Ovary (tissue), 9 donors: ENCODE measurements around the gene HIBADH. TPM values are rescaled to one million over a fixed set of nuclear protein-coding genes. Genes with fewer than 3 reads are reported as not detected.

Source experiments
- DNase-seq, 5 donors: peaks; one replicate each; pipeline ENCODE4 v3.0.0-alpha.2; 2019 to 2020
- H3K27ac ChIP-seq, 2 donors: fragments of 200-600 bp; one replicate each; pipeline versions ENCODE4 v1.5.1 to v1.8.0; 2019 to 2022
- H3K27me3 ChIP-seq: fragments of 200-600 bp; one replicate; pipeline ENCODE4 v1.8.0; 2022
- H3K36me3 ChIP-seq: fragments of 200-600 bp; sonication (generic); one replicate; pipeline ENCODE4 v1.5.1; 2019
- H3K4me1 ChIP-seq: one replicate; pipeline ENCODE4 v1.8.1; 2013; ENCODE audit warnings: mild to moderate bottlenecking, moderate library complexity; ENCODE audit not compliant: insufficient read depth
- H3K4me3 ChIP-seq: fragments of 200-600 bp; sonication (generic); one replicate; pipeline ENCODE4 v1.5.1; 2017
- H3K9me3 ChIP-seq, 2 donors: fragments of 200-600 bp in 1 of 2; sonication (generic) in 1 of 2; one replicate each; pipeline versions ENCODE4 v1.5.1 to v1.8.1; 2013 to 2019; ENCODE audit warnings: mild to moderate bottlenecking in 1 of 2, moderate library complexity in 1 of 2
- EP300 ChIP-seq: sonication (generic); formaldehyde crosslinking; IDR thresholded peaks from one replicate; pipeline ENCODE4 v1.6.1; 2017; ENCODE audit warnings: antibody characterized with exemption
- POLR2A ChIP-seq: fragments of 450-650 bp; IDR thresholded peaks from one replicate; pipeline ENCODE4 v1.6.1; 2017; ENCODE audit warnings: antibody characterized with exemption, mild to moderate bottlenecking, moderate library complexity
- WGBS, 3 donors: extraction: QIAGEN DNeasy Blood & Tissue Kit in 1 of 3; methylation state at CpG; one replicate each; pipeline versions ENCODE4 v1.1.5 to v1.1.7; 2013 to 2017; 5-methylcytosine and 5-hydroxymethylcytosine counted together
- intact Hi-C, 4 donors: fragments of 100-400 bp; cut with DNase I; formaldehyde crosslinking; loops; one replicate each; pipeline versions ENCODE4 v1.11.0 to v1.15.1; 2022 to 2023
- polyA plus RNA-seq, 2 donors: library from polyadenylated mRNA; stranded (reverse); fragments of 200-250 nt in 1 of 2; fragments of 350-450 nt in 1 of 2; fragmentation: Illumina TruSeq in 1 of 2; extraction: RNeasy Lipid Tissue Mini Kit (QIAGEN cat#74804) in 1 of 2; gene quantifications; one replicate each; pipeline ENCODE4 v1.2.3, GENCODE V29; 2013 to 2014
- total RNA-seq, 7 donors: library from RNA; depleted of rRNA in 2 of 7; stranded (reverse); fragments of >200 nt in 2 of 7; fragmentation: NEBNext Ultra II Directional in 3 of 7; extraction: Animal tissue kit (Norgen Biotek cat#: 25700) in 3 of 7; gene quantifications; one replicate each; pipeline versions ENCODE4 v1.1.0 to v1.2.4, GENCODE V29; 2016 to 2023
- TF ChIP-seq, protein P1 (sequence below), 3 donors: fragments of 450-650 bp in 2 of 3; fragments of 200-600 bp in 1 of 3; IDR thresholded peaks; one replicate each; pipeline versions ENCODE4 v1.5.1 to v1.8.0; 2016 to 2022; ENCODE audit warnings: antibody characterized with exemption in 3 of 3, mild to moderate bottlenecking in 1 of 3
- donor health status: DM: no; HTN: no; CAD: no; lungs with moderate emphysema.
- donor health status: DM: no; HTN: no; CAD: no.
- donor health status: Bipolar disorder and iron deficiency.
- donor health status: DM: yes; HTN: yes; CAD: no.
- donor health status: DM: no; HTN: no; CAD: no.
- donor health status: DM: yes; HTN: yes; CAD: no.

The HIBADH gene
- total and polyA plus RNA-seq, 9 donors = 24.4 to 76.0 (median 36.9) TPM

DNA sequence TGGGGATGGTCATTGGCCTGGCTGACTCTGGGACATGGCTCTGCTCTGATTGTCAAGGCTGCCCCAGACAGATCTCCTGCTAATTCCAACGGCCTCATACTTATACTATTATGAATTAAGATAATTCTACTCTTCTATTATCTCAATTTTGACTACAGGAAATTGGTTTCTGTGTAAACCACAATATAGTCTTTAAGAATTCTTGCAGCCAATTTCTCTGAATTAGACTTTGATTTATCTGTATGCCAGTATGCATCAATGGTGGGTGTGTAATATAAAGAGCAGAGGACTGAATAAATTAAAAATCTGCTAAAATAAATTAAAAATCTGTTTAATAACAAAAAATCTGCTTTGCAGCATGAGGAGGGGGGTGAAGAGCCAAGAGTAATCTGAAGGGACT is 27.0 kb downstream of the HIBADH start:
- intact Hi-C loops = no loop called here
- TF ChIP-seq POLR2A = no peak
- no peak for TF ChIP-seq EP300
- TF ChIP-seq, protein P1, sequence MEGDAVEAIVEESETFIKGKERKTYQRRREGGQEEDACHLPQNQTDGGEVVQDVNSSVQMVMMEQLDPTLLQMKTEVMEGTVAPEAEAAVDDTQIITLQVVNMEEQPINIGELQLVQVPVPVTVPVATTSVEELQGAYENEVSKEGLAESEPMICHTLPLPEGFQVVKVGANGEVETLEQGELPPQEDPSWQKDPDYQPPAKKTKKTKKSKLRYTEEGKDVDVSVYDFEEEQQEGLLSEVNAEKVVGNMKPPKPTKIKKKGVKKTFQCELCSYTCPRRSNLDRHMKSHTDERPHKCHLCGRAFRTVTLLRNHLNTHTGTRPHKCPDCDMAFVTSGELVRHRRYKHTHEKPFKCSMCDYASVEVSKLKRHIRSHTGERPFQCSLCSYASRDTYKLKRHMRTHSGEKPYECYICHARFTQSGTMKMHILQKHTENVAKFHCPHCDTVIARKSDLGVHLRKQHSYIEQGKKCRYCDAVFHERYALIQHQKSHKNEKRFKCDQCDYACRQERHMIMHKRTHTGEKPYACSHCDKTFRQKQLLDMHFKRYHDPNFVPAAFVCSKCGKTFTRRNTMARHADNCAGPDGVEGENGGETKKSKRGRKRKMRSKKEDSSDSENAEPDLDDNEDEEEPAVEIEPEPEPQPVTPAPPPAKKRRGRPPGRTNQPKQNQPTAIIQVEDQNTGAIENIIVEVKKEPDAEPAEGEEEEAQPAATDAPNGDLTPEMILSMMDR (IDR thresholded peaks at IDR 0.05) = no peak
- no peaks in the 10 kb centered on the region for H3K36me3 ChIP-seq
- H3K4me1 ChIP-seq = peaks cover 5% of the 10 kb centered on the region
- WGBS, 3 donors = 50 to 82% (median 67%) methylated on average over 1 of the region's 1 CpG
- no peaks in the 10 kb centered on the region for H3K27me3 ChIP-seq
- no peak for DNase-seq
- no peak overlapping the region for H3K27ac ChIP-seq
- H3K9me3 ChIP-seq = no peaks in the 10 kb centered on the region
- H3K4me3 ChIP-seq = no peak overlapping the region

DNA sequence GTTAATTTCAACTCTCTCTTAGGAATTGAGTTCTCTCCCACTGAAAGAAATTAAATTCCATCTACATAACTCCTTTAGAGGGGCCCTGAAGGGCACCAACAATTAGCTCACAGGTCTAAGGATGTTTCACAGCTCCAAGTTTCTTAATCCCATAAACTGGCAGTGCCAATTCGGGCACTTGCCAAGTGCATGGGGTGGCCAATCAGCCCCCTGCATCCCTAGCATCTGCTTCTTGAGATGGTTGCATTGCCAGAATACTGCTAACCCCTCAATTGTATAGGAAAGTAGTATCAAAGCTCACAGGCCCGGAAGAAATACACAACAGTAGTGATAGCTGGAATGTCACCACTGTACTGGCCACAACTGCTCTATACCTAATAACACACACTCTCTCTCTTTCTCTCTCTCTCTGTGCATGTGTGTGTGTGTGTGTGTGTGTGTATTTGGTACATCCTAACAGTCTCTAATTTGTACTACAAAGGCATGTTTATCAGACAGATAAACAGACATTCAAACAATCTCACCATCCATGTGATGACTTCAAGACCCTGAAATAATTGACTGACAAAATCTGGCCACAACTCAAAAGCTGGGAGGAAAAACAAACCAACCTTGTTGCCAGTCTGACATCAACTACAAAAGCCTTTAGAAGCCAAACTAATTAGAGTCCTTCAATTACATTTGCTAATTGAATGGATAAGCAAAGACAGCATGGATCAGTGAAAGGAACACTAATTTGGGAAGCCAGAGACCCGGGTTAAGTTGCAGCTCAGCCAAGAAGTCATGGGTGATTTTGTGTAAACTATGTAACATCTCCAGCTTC is 27.8 kb downstream of the HIBADH start:
- 77 to 80% (median 79%) methylated on average over 3 of the region's 3 CpGs for WGBS, 3 donors
- TF ChIP-seq EP300 (no peak), POLR2A (no peak)
- TF ChIP-seq, protein P1 (IDR thresholded peaks at IDR 0.05) = no peak
- Histone ChIP-seq H3K36me3 (no peaks in the 10 kb centered on the region), H3K4me1 (peaks cover 5% of the 10 kb centered on the region), H3K9me3 (no peaks in the 10 kb centered on the region), H3K4me3 (no peak overlapping the region), H3K27me3 (no peaks in the 10 kb centered on the region), H3K27ac (no peak overlapping the region)
- intact Hi-C loops = no loop called here
- no peak for DNase-seq

DNA sequence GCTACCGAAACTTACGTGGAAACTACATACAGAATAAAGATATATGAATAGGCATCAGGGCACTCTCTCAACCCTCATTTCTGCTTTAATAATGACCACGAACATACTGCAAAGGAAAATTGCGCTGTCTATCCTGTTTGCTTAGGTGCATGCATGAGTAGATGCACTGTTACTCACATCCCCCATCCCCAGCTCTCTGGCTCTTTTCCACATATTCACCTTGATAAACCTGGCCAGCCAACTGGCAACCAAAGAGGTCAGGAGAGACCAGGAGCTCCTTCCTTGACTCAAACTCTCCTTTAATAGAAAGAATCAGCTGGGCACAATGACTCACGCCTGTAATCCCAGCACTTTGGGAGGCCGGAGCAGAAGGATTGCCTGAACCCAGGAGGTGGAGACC is 29.6 kb downstream of the HIBADH start:
- H3K27ac ChIP-seq = no peak overlapping the region
- TF ChIP-seq EP300 (no peak), POLR2A (no peak)
- TF ChIP-seq, protein P1 (IDR thresholded peaks at IDR 0.05) = no peak
- WGBS, 3 donors = 75 to 85% (median 75%) methylated on average over 6 of the region's 6 CpGs
- peaks cover 5% of the 10 kb centered on the region for H3K4me1 ChIP-seq
- no peak for DNase-seq
- intact Hi-C loops = no loop called here
- no peaks in the 10 kb centered on the region for H3K9me3 ChIP-seq
- H3K27me3 ChIP-seq = no peaks in the 10 kb centered on the region
- no peak overlapping the region for H3K4me3 ChIP-seq
- no peaks in the 10 kb centered on the region for H3K36me3 ChIP-seq

DNA sequence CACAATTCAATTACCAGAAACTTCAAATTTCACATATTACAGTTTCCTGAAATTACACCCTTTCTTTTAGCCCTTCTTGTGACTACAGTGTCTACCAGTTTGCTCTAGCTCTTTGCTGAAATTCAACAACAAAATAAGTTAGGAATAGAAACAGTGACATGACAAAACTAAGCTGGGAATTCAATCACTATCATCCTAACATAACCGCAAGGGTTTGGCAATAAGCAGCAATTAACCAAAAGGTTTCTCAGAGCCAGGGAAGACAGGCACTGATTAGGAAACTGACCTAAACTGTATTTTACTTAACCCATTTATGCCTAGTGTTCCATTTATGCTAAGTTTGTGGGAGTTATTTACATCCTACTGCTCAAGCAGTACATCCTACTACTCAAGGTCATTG is 31.3 kb downstream of the HIBADH start:
- Histone ChIP-seq H3K36me3 (no peaks in the 10 kb centered on the region), H3K4me3 (no peak overlapping the region), H3K9me3 (no peaks in the 10 kb centered on the region), H3K27me3 (no peaks in the 10 kb centered on the region), H3K27ac (no peak overlapping the region), H3K4me1 (peaks cover 3% of the 10 kb centered on the region)
- TF ChIP-seq POLR2A (no peak), EP300 (no peak)
- TF ChIP-seq, protein P1 (IDR thresholded peaks at IDR 0.05) = no peak
- no peak for DNase-seq
- intact Hi-C loops = no loop called here
- WGBS, 3 donors = 10 to 31% (median 20%) methylated on average over 1 of the region's 1 CpG
